Activated CD4-positive, CD25-positive, alpha-beta regulatory T cell (primary cell): Measurements from ENCODE around the gene RTCA.
"Not testable (repeated sequence)": the region's sequence is repeated elsewhere in the genome, so short reads cannot be mapped to it uniquely, and the experiment has no call there.

ENCODE experiments used
- DNase-seq, 4 experiments: peaks; one replicate each; lab custom pipeline; 2025; lab: John Stamatoyannopoulos, UW

The RTCA gene

GRCh38 chr1:100261686-100262085, 4.3 kb upstream of the RTCA start:
- no peak for DNase-seq

- not testable (repeated sequence) for DNase-seq
Observed at GRCh38 chr1:100264081-100264480, 1.9 kb upstream of the RTCA start.

- DNase-seq: no peak
Observed at GRCh38 chr1:100265562-100265930, 470 bp upstream of the RTCA start.

- no peak for DNase-seq
Observed at GRCh38 chr1:100266741-100267140, 725 bp downstream of the RTCA start.

- DNase-seq: no peak
Observed at GRCh38 chr1:100267284-100267683, 1.3 kb downstream of the RTCA start.

GRCh38 chr1:100268202-100268601, 2.2 kb downstream of the RTCA start:
- DNase-seq: no peak

GRCh38 chr1:100277866-100278265, 11.8 kb downstream of the RTCA start:
- no peak for DNase-seq

GRCh38 chr1:100279358-100279923, 13.4 kb downstream of the RTCA start:
- no peak for DNase-seq

GRCh38 chr1:100279954-100280682, 14.1 kb downstream of the RTCA start:
- no peak for DNase-seq

- DNase-seq: no peak
Observed at GRCh38 chr1:100284591-100284990, 18.6 kb downstream of the RTCA start.

- no peak for DNase-seq
Observed at GRCh38 chr1:100287162-100287561, 21.1 kb downstream of the RTCA start.

GRCh38 chr1:100290291-100290690, 24.3 kb downstream of the RTCA start:
- DNase-seq: no peak

GRCh38 chr1:100292711-100293110, 26.7 kb downstream of the RTCA start:
- no peak for DNase-seq

GRCh38 chr1:100296140-100296539, 30.1 kb downstream of the RTCA start:
- no peak for DNase-seq

GRCh38 chr1:100296997-100297396, 31.0 kb downstream of the RTCA start:
- DNase-seq: not testable (repeated sequence)

- DNase-seq: no peak
Observed at GRCh38 chr1:100298512-100298911, 32.5 kb downstream of the RTCA start.

GRCh38 chr1:100299521-100300222, 33.7 kb downstream of the RTCA start:
- DNase-seq: no peak

GRCh38 chr1:100300691-100301090, 34.7 kb downstream of the RTCA start:
- DNase-seq: no peak

- DNase-seq: no peak
Observed at GRCh38 chr1:100302739-100303138, 36.7 kb downstream of the RTCA start.

GRCh38 chr1:100304227-100304626, 38.2 kb downstream of the RTCA start:
- DNase-seq: no peak

GRCh38 chr1:100304921-100305320, 38.9 kb downstream of the RTCA start:
- no peak for DNase-seq

GRCh38 chr1:100305954-100306353, 39.9 kb downstream of the RTCA start:
- no peak for DNase-seq

GRCh38 chr1:100306735-100307313, 40.8 kb downstream of the RTCA start:
- no peak for DNase-seq
